SK-N-MC (cell line): ENCODE results near the gene RALGDS.
"Not testable (repeated sequence)": the region's sequence is repeated elsewhere in the genome, so short reads cannot be mapped to it uniquely, and the experiment has no call there.

ENCODE experiments used
- DNase-seq: peaks from one replicate; pipeline ENCODE4 v3.0.0-alpha.2; 2011; ENCODE audit warnings: low read depth, low spot score
- H3K27ac ChIP-seq: fragments of 200-600 bp; sonication (generic); 2 replicates; pipeline ENCODE4 v1.5.1; 2016; ENCODE audit warnings: mixed run types
- H3K36me3 ChIP-seq: fragments of 200-600 bp; sonication (generic); 2 replicates; pipeline ENCODE4 v1.6.1; 2017; ENCODE audit warnings: antibody characterized with exemption, low read length, mixed read lengths; ENCODE audit not compliant: insufficient read depth
- H3K4me3 ChIP-seq: fragments of 200-600 bp; sonication (generic); 2 replicates; pipeline ENCODE4 v1.5.1; 2016
- H3K9ac ChIP-seq: fragments of 200-600 bp; sonication (generic); 2 replicates; pipeline ENCODE4 v1.8.0; 2017; ENCODE audit warnings: mixed run types, mixed read lengths; ENCODE audit not compliant: insufficient read length
- H3K9me3 ChIP-seq: fragments of 200-600 bp; sonication (generic); 2 replicates; pipeline ENCODE4 v1.6.1; 2017; ENCODE audit warnings: low read depth, mild to moderate bottlenecking, antibody characterized with exemption, low read length, moderate library complexity, mixed read lengths
- EZH2 ChIP-seq: fragments of 200-600 bp; sonication (generic); IDR thresholded peaks from one replicate; pipeline ENCODE4 v1.6.1; 2017; ENCODE audit warnings: antibody characterized with exemption
- FOXP2 ChIP-seq: optimal IDR thresholded peaks from 2 replicates; pipeline ENCODE3; 2011; ENCODE audit warnings: mild to moderate bottlenecking, moderate library complexity; ENCODE audit not compliant: insufficient read depth; ENCODE audit errors: extremely low read length, control extremely low read depth
- POLR2AphosphoS5 ChIP-seq: IDR thresholded peaks from 2 replicates; pipeline ENCODE4 v1.6.1; 2012; ENCODE audit warnings: mild to moderate bottlenecking, low read depth, low read length, borderline replicate concordance

RALGDS gene

DNA sequence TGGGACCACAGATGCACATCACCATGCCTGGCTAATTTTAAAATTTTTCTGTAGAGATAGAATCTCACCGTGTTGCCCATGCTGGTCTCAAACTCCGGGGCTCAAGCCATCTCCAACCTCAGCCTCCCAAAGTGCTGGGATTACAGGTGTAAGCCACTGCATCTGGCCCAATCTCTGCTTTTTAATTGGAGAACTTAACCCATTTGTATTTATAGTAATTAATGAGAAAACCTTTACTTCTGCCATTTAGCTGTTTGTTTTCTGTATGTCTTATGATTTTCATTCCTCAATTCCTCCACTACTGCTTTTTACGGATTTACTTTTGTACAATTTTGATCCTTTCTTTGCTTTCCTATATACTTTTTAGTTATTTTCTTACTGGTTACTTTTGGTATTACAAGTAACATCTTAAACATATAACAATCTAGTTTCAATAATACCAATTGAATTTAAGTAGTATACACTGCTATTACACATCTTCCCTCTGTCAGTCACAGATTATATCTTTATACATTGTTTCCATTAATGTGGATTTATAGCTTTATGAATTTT, 26.1 kb downstream of the RALGDS start:
- Histone ChIP-seq H3K27ac (no peak overlapping the region), H3K9ac (no peak overlapping the region), H3K36me3 (peaks cover 27% of the 10 kb centered on the region), H3K4me3 (no peak overlapping the region), H3K9me3 (peaks cover 4% of the 10 kb centered on the region; the same call in 1 of the 2 replicates)
- TF ChIP-seq POLR2AphosphoS5 (no peak), EZH2 (no peak), FOXP2 (no peak)
- no peak for DNase-seq

DNA sequence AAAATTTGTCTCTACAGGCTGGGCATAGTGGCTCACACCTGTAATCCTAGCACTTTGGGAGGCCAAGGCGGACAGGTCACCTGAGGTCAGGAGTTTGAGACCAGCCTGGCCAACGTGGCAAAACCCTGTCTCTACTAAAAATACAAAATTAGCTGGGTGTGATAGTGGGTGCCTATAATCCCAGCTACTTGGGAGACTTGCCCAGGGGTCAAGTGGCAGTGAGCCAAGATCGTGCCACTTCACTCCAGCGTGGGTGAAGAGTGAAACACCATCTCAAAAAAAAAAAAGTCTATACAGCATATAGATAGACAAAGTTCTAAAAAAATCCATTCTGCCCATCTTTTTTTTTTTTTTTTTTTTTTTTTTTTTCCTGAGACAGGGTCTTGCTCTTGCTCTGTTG, 26.7 kb downstream of the RALGDS start:
- not testable (repeated sequence) for H3K27ac ChIP-seq, H3K9me3 ChIP-seq, H3K4me3 ChIP-seq, H3K9ac ChIP-seq, DNase-seq
- peaks cover 23% of the 10 kb centered on the region for H3K36me3 ChIP-seq

- DNase-seq = no peak
- Histone ChIP-seq H3K4me3 (no peak overlapping the region), H3K9ac (no peak overlapping the region), H3K27ac (no peak overlapping the region), H3K9me3 (peaks cover 2% of the 10 kb centered on the region; the same call in 1 of the 2 replicates), H3K36me3 (no peaks in the 10 kb centered on the region)
- TF ChIP-seq FOXP2 (no peak), EZH2 (no peak), POLR2AphosphoS5 (no peak)
Observed at GRCh38 chr9:133090752-133091385, 30.2 kb downstream of the RALGDS start.

- H3K36me3 ChIP-seq = no peaks in the 10 kb centered on the region
- no peaks in the 10 kb centered on the region for H3K9me3 ChIP-seq
- H3K4me3 ChIP-seq = no peak overlapping the region
- DNase-seq = no peak
- no peak for TF ChIP-seq EZH2
- no peak for TF ChIP-seq POLR2AphosphoS5
- TF ChIP-seq FOXP2 = no peak
- no peak overlapping the region for H3K9ac ChIP-seq
- H3K27ac ChIP-seq = no peak overlapping the region
Observed at GRCh38 chr9:133090187-133090586, 30.9 kb downstream of the RALGDS start.

- Histone ChIP-seq H3K4me3 (no peak overlapping the region), H3K36me3 (no peaks in the 10 kb centered on the region), H3K9me3 (no peaks in the 10 kb centered on the region), H3K27ac (no peak overlapping the region), H3K9ac (no peak overlapping the region)
- TF ChIP-seq POLR2AphosphoS5 = no peak
- no peak for TF ChIP-seq EZH2
- no peak for TF ChIP-seq FOXP2
- no peak for DNase-seq
Observed at GRCh38 chr9:133089271-133089671, 31.8 kb downstream of the RALGDS start.

GRCh38 chr9:133088756-133089155, 32.3 kb downstream of the RALGDS start:
- no peaks in the 10 kb centered on the region for H3K36me3 ChIP-seq
- no peak for DNase-seq

DNA sequence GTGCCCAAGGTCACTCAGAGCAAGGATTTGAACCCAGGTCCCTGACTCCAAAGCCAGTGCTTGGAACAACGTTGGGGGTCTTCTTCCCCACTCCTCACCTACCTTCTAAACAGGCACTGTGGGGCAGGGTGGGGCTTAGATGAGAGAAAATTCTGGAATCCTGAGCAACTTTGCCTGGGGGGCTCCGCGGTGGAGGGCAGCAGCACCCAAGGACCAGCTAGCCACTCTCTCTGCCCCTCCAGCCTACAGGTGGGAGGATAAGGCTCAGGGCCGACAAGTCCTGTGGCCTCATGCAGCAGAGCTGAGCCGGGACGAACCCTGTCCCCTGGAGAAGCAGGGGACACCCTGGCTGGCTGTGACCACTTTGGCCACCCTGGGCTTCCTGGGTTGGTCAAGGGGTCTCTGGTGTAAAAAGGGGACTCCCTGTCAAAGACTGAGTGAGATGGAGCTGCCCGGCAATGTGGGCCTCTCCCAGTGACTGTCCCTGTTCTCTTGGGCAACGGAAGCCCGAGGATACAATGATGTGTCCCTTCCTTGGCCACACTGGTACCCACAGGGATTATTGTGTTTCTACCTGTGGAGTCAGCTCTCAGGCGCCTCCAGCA, 32.8 kb downstream of the RALGDS start:
- Histone ChIP-seq H3K27ac (no peak overlapping the region), H3K9ac (no peak overlapping the region), H3K9me3 (no peaks in the 10 kb centered on the region), H3K36me3 (no peaks in the 10 kb centered on the region), H3K4me3 (no peak overlapping the region)
- no peak for DNase-seq
- TF ChIP-seq FOXP2 (no peak), POLR2AphosphoS5 (no peak), EZH2 (no peak)

More at GRCh38 chr9:133088756-133089155, 32.3 kb downstream of the RALGDS start:
- H3K27ac ChIP-seq = no peak overlapping the region
- H3K4me3 ChIP-seq = no peak overlapping the region
- H3K9me3 ChIP-seq = no peaks in the 10 kb centered on the region
- H3K9ac ChIP-seq = no peak overlapping the region
- no peak for TF ChIP-seq POLR2AphosphoS5
- TF ChIP-seq FOXP2 = no peak
- TF ChIP-seq EZH2 = no peak

DNA sequence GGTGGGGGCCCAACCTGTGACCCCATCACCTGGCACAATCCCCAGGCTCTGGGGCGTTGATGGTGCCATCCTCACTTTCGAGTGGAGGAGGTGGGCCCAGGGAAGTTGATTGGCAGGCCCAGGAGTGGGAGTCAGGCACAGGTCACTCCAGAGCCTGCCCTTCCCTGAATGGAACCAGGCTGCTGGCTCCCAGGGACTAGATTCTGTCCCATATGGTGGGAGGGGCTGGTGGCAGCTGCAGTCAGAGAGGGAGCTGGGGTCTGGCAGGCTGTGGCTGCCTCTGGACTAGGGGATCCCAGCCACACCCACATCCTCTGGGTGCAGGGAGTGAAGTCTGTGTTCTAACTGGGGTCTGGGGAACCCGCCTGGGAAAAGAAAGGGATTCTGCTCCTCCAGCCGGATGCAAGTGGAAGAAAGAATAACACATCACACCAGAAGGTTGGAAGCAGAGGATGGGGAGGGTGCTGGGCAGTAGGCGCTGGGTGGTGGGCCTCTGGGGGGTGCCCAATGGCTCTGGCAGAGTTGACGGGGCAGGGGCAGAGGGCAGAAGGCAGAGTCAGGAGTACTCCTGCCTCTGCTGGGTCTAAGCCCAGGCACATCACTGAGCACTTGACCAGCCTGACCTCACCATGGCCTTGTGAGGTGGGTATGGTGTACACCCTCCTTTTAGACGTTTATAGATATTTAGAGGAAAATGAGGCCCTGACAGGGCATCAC, 33.5 kb downstream of the RALGDS start:
- no peak overlapping the region for H3K27ac ChIP-seq
- TF ChIP-seq FOXP2 (no peak), EZH2 (no peak), POLR2AphosphoS5 (no peak)

More for the DNA sequence above, 33.5 kb downstream of the RALGDS start:
- Histone ChIP-seq H3K9me3 (no peaks in the 10 kb centered on the region), H3K36me3 (no peaks in the 10 kb centered on the region), H3K9ac (no peak overlapping the region), H3K4me3 (no peak overlapping the region)
- no peak for DNase-seq
